Smooth muscle cell (in vitro differentiated cells): ENCODE measurements around the gene MINDY3. TPM values are rescaled to one million over a fixed set of nuclear protein-coding genes. Genes with fewer than 3 reads are reported as not detected.
A peak's percentile ranks its signal among the peaks of the same experiment; 100 is the strongest.

Source experiments
- DNase-seq: peaks from one replicate; lab custom pipeline; 2025; ENCODE audit not compliant: unreplicated experiment; lab: John Stamatoyannopoulos, UW
- H2AFZ ChIP-seq: fragments of 200-600 bp; sonication (generic); 2 replicates; pipeline ENCODE4 v1.6.0; 2016; ENCODE audit warnings: antibody characterized with exemption, low read depth, mild to moderate bottlenecking
- H3F3A ChIP-seq: fragments of 200-600 bp; sonication (generic); 2 replicates; pipeline ENCODE4 v1.6.0; 2017; ENCODE audit warnings: antibody characterized with exemption, low read depth
- H3K27ac ChIP-seq: fragments of 200-600 bp; sonication (generic); 2 replicates; pipeline ENCODE4 v1.5.1; 2016; ENCODE audit warnings: low read depth, mild to moderate bottlenecking
- H3K27me3 ChIP-seq: fragments of 200-600 bp; sonication (generic); 2 replicates; pipeline ENCODE4 v1.6.1; 2016; ENCODE audit warnings: low read depth, mild to moderate bottlenecking
- H3K36me3 ChIP-seq: fragments of 200-600 bp; sonication (generic); 2 replicates; pipeline ENCODE4 v1.5.1; 2016; ENCODE audit warnings: low read depth
- H3K4me1 ChIP-seq: fragments of 200-600 bp; sonication (generic); 2 replicates; pipeline ENCODE4 v1.5.1; 2016; ENCODE audit warnings: low read depth
- H3K4me2 ChIP-seq: fragments of 200-600 bp; sonication (generic); 2 replicates; pipeline ENCODE4 v1.6.0; 2016; ENCODE audit warnings: mild to moderate bottlenecking
- H3K4me3 ChIP-seq: fragments of 200-600 bp; sonication (generic); 2 replicates; pipeline ENCODE4 v1.5.1; 2016; ENCODE audit warnings: mild to moderate bottlenecking
- H3K79me2 ChIP-seq: fragments of 200-600 bp; sonication (generic); 2 replicates; pipeline ENCODE4 v1.6.0; 2016; ENCODE audit warnings: low read depth, mild to moderate bottlenecking
- H3K9ac ChIP-seq: fragments of 200-600 bp; sonication (generic); 2 replicates; pipeline ENCODE4 v1.6.0; 2016; ENCODE audit warnings: low read depth
- H3K9me3 ChIP-seq: fragments of 200-600 bp; sonication (generic); replicated peaks from 2 replicates; pipeline ENCODE4 v1.5.1; 2016; ENCODE audit warnings: low read depth
- H4K20me1 ChIP-seq: fragments of 200-600 bp; sonication (generic); 2 replicates; pipeline ENCODE4 v1.6.0; 2016; ENCODE audit warnings: low read depth
- CTCF ChIP-seq: fragments of 200-600 bp; sonication (generic); IDR thresholded peaks from 2 replicates; pipeline ENCODE4 v1.5.1; 2017; ENCODE audit warnings: borderline replicate concordance, mild to moderate bottlenecking, antibody characterized with exemption; ENCODE audit not compliant: insufficient read depth, poor library complexity, severe bottlenecking
- WGBS: methylation state at CpG from one replicate; pipeline ENCODE4 v1.1.7; 2016; ENCODE audit warnings: low lambda C conversion rate; 5-methylcytosine and 5-hydroxymethylcytosine counted together
- polyA plus RNA-seq: library from polyadenylated mRNA; unstranded; fragments of >200 nt; fragmentation: Nextera tagmentation; extraction: Ambion mirVana; gene quantifications from 2 replicates; pipeline ENCODE4 v1.2.1, GENCODE V29; 2016
- total RNA-seq: library from RNA; depleted of rRNA; stranded (reverse); fragments of >200 nt; gene quantifications from 2 replicates; pipeline ENCODE4 v1.2.3, GENCODE V29; 2014

Gene MINDY3
- total and polyA plus RNA-seq, 2 experiments from 2014 or later: 16.9 to 32.2 TPM

GRCh38 chr10:15784662-15785300 lies 75.5 kb downstream of the MINDY3 start:
- Histone ChIP-seq H2AFZ (no peak overlapping the region), H3K4me2 (no peak overlapping the region), H3K27me3 (no peaks in the 10 kb centered on the region), H3K4me3 (no peak overlapping the region), H3F3A (no peaks in the 10 kb centered on the region), H3K27ac (peak overlapping the region; percentile 63), H4K20me1 (no peaks in the 10 kb centered on the region), H3K9ac (no peak overlapping the region), H3K4me1 (peaks cover 4% of the 10 kb centered on the region), H3K9me3 (no peaks in the 10 kb centered on the region), H3K36me3 (peaks cover 3% of the 10 kb centered on the region), H3K79me2 (no peaks in the 10 kb centered on the region)
- DNase-seq: no peak
- WGBS: 70% methylated on average over 8 of the region's 8 CpGs
- no peak for TF ChIP-seq CTCF

GRCh38 chr10:15783941-15784636 lies 76.2 kb downstream of the MINDY3 start:
- no peaks in the 10 kb centered on the region for H4K20me1 ChIP-seq
- 82% methylated on average over 5 of the region's 5 CpGs for WGBS
- H2AFZ ChIP-seq: no peak overlapping the region
- no peaks in the 10 kb centered on the region for H3K79me2 ChIP-seq
- H3K9ac ChIP-seq: no peak overlapping the region
- no peak for TF ChIP-seq CTCF
- no peaks in the 10 kb centered on the region for H3F3A ChIP-seq
- no peaks in the 10 kb centered on the region for H3K4me1 ChIP-seq
- no peaks in the 10 kb centered on the region for H3K27me3 ChIP-seq
- H3K27ac ChIP-seq: peak overlapping the region; percentile 63
- H3K4me2 ChIP-seq: no peak overlapping the region
- no peak for DNase-seq
- peaks cover 3% of the 10 kb centered on the region for H3K36me3 ChIP-seq
- no peak overlapping the region for H3K4me3 ChIP-seq
- H3K9me3 ChIP-seq: no peaks in the 10 kb centered on the region

- no peaks in the 10 kb centered on the region for H3K9me3 ChIP-seq
- no peak for DNase-seq
- H3K36me3 ChIP-seq: peaks cover 14% of the 10 kb centered on the region
- no peaks in the 10 kb centered on the region for H4K20me1 ChIP-seq
- no peaks in the 10 kb centered on the region for H3F3A ChIP-seq
- 86% methylated on average over 4 of the region's 4 CpGs for WGBS
- H3K27ac ChIP-seq: peak overlapping the region; percentile 63
- H3K4me2 ChIP-seq: no peak overlapping the region
- H2AFZ ChIP-seq: no peak overlapping the region
- TF ChIP-seq CTCF: no peak
- no peak overlapping the region for H3K9ac ChIP-seq
- no peaks in the 10 kb centered on the region for H3K4me1 ChIP-seq
- no peaks in the 10 kb centered on the region for H3K27me3 ChIP-seq
- no peak overlapping the region for H3K4me3 ChIP-seq
- no peaks in the 10 kb centered on the region for H3K79me2 ChIP-seq
These were observed 77.5 kb downstream of the MINDY3 start for GRCh38 chr10:15782851-15783250.
